ENCODE data around the gene TTC6.
A peak's percentile ranks its signal among the peaks of the same experiment; 100 is the strongest.
"Not testable (repeated sequence)": the region's sequence is repeated elsewhere in the genome, so short reads cannot be mapped to it uniquely, and the experiment has no call there.

The TTC6 gene

GRCh38 chr14:37594971-37595808 is at the start of gene TTC6, which contains the start of gene FOXA1:
Gene TTC6, plus strand, starts transcription at chr14:37595629. Its CDS starts 26,436 bp downstream, at chr14:37622065.
Gene FOXA1, minus strand, starts transcription at chr14:37595249. Its CDS starts 277 bp downstream, at chr14:37594972.
- DNase-seq (ENCODE audit: low spot score) = peak; percentile 65
- TF ChIP-seq CTCF (IDR thresholded peaks at IDR 0.05; ENCODE audit: extremely low read depth, insufficient read depth, missing control alignments) = no peak
- in situ Hi-C loops (cut with MboI; ENCODE audit: low pct_unique_long_range_greater_than_20kb, low sequenced_read_pairs, unreplicated experiment) = loop anchor here (25.0 kb wide), 2 partner anchors 933 to 1083 kb away; partner anchors contain the start of genes NKX2-1 and PAX9

- TF ChIP-seq CTCF (IDR thresholded peaks at IDR 0.05; ENCODE audit: extremely low read depth, insufficient read depth, missing control alignments) = no peak
- DNase-seq (ENCODE audit: low spot score) = no peak
- in situ Hi-C loops (cut with MboI; ENCODE audit: low pct_unique_long_range_greater_than_20kb, low sequenced_read_pairs, unreplicated experiment) = no loop called here
These were observed 48.6 kb upstream of the TTC6 start for GRCh38 chr14:37546621-37547447.

- no peak for TF ChIP-seq CTCF (IDR thresholded peaks at IDR 0.05; ENCODE audit: extremely low read depth, insufficient read depth, missing control alignments)
These were observed 44.9 kb upstream of the TTC6 start for GRCh38 chr14:37550511-37550910.

GRCh38 chr14:37551119-37551518 is 44.3 kb upstream of the TTC6 start:
- no peak for TF ChIP-seq CTCF (IDR thresholded peaks at IDR 0.05; ENCODE audit: extremely low read depth, insufficient read depth, missing control alignments)
- in situ Hi-C loops (cut with MboI; ENCODE audit: low pct_unique_long_range_greater_than_20kb, low sequenced_read_pairs, unreplicated experiment) = no loop called here

More at GRCh38 chr14:37550511-37550910, 44.9 kb upstream of the TTC6 start:
- in situ Hi-C loops (cut with MboI; ENCODE audit: low pct_unique_long_range_greater_than_20kb, low sequenced_read_pairs, unreplicated experiment) = no loop called here
- DNase-seq (ENCODE audit: low spot score) = no peak

GRCh38 chr14:37553935-37554550 is 41.4 kb upstream of the TTC6 start:
- in situ Hi-C loops (cut with MboI; ENCODE audit: low pct_unique_long_range_greater_than_20kb, low sequenced_read_pairs, unreplicated experiment) = no loop called here
- no peak for TF ChIP-seq CTCF (IDR thresholded peaks at IDR 0.05; ENCODE audit: extremely low read depth, insufficient read depth, missing control alignments)
- no peak for DNase-seq (ENCODE audit: low spot score)

More at GRCh38 chr14:37551119-37551518, 44.3 kb upstream of the TTC6 start:
- no peak for DNase-seq (ENCODE audit: low spot score)

- in situ Hi-C loops (cut with MboI; ENCODE audit: low pct_unique_long_range_greater_than_20kb, low sequenced_read_pairs, unreplicated experiment); DNase-seq (ENCODE audit: low spot score): not testable (repeated sequence)
These were observed 39.8 kb upstream of the TTC6 start for GRCh38 chr14:37555596-37555995.

All from GM13977 (cell line).